ENCODE results near the gene SLFN14.
A peak's percentile ranks its signal among the peaks of the same experiment; 100 is the strongest.

Gene SLFN14

DNA sequence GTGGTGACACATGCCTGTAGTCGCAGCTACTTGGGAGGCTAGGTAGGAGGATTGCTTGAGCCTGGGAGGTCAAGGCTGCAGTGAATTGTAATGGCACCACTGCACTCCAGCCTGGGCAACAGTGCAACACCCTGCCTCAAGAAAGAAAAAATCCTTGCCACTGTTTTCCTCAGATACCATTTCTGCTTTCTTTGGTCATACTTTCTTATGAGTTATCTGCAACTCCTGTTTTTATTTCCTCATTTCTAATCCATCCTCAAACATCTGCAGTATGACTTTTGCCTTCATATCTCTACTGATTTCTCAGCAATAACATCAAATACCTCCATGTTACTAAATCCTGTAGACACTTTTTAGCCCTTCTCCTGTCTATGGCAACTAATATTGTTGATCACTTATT lies 23.4 kb upstream of the SLFN14 start:
- Histone ChIP-seq H3K36me3 (ENCODE audit: control insufficient read depth in 2 of 2, insufficient read depth in 1 of 2, low read length in 2 of 2) (no peaks in the 10 kb centered on the region), H3K27ac (ENCODE audit: extremely low read depth, low read depth, low read length) (no peak overlapping the region), H3K9me3 (ENCODE audit: control insufficient read depth, insufficient read depth, low read depth, low read length) (no peaks in the 10 kb centered on the region), H3K4me3 (ENCODE audit: low read depth, low read length) (no peak overlapping the region), H3K4me1 (ENCODE audit: control insufficient read depth, insufficient read depth, low read length) (peaks cover 11% of the 10 kb centered on the region; the same call in 1 of the 2 replicates)
- no peak for TF ChIP-seq ZBTB21 (tag by site-specific recombination; IDR thresholded peaks at IDR 0.05)
- TF ChIP-seq ZNF660 (tag by site-specific recombination; IDR thresholded peaks at IDR 0.05), result no peak
- no peak for TF ChIP-seq ZNF239 (tag by site-specific recombination; IDR thresholded peaks at IDR 0.05)
- TF ChIP-seq ZNF610 (tag by site-specific recombination; IDR thresholded peaks at IDR 0.05; ENCODE audit: borderline replicate concordance), result no peak
- no peak for TF ChIP-seq ZFP69B (tag by site-specific recombination; IDR thresholded peaks at IDR 0.05)
- no peak for TF ChIP-seq TCF7L2 (IDR thresholded peaks at IDR 0.05; ENCODE audit: borderline replicate concordance, low read depth, low read length)
- TF ChIP-seq ZNF664 (tag by site-specific recombination; IDR thresholded peaks at IDR 0.05), result no peak
- TF ChIP-seq ZNF776 (tag by site-specific recombination; IDR thresholded peaks at IDR 0.05; ENCODE audit: borderline replicate concordance), result no peak
- no peak for TF ChIP-seq RBAK (tag by site-specific recombination; IDR thresholded peaks at IDR 0.05)
- no peak for TF ChIP-seq ZNF423 (tag by site-specific recombination; IDR thresholded peaks at IDR 0.05)
- no peak for TF ChIP-seq ZNF362 (tag by site-specific recombination; IDR thresholded peaks at IDR 0.05)
- TF ChIP-seq GFI1B (tag by site-specific recombination; IDR thresholded peaks at IDR 0.05), result no peak
- TF ChIP-seq ZNF138 (tag by site-specific recombination; IDR thresholded peaks at IDR 0.05; ENCODE audit: borderline replicate concordance), result no peak
- TF ChIP-seq KLF10 (tag by site-specific recombination; IDR thresholded peaks at IDR 0.05), result no peak
- TF ChIP-seq ZEB2 (tag by site-specific recombination; IDR thresholded peaks at IDR 0.05), result no peak
- CTCF ChIA-PET, result interaction anchor here (0.6 kb wide), 1 partner anchor 47 kb away, joined by 3 read pairs; the partner anchor contains the start of gene SLFN12L
- POLR2A ChIA-PET, result no interaction called here

GRCh38 chr17:35578929-35579432 lies 18.4 kb upstream of the SLFN14 start:
- H3K4me3 ChIP-seq (ENCODE audit: low read depth, low read length), result peak overlapping the region; percentile 88
- no peaks in the 10 kb centered on the region for H3K9me3 ChIP-seq (ENCODE audit: control insufficient read depth, insufficient read depth, low read depth, low read length)
- TF ChIP-seq ZFHX2 (tag by site-specific recombination; conservative IDR thresholded peaks at IDR 0.05) (peak; percentile 44; the same call in 1 of the 2 replicates), INSM2 (tag by site-specific recombination; IDR thresholded peaks at IDR 0.05) (no peak), SP3 (tag by site-specific recombination; IDR thresholded peaks at IDR 0.05) (no peak), ZBTB48 (tag by site-specific recombination; IDR thresholded peaks at IDR 0.05) (peak; percentile 99)
- H3K4me1 ChIP-seq (ENCODE audit: control insufficient read depth, insufficient read depth, low read length), result peaks cover 5% of the 10 kb centered on the region; the same call in 1 of the 2 replicates
- ChIA-PET POLR2A (interaction anchor here (0.5 to 4.5 kb wide), 22 partner anchors 8 to 1111 kb away, joined by 3 to 66 read pairs (median 4); partner anchors contain the start of genes AP2B1, CCT6B, RASL10B and SLFN11), CTCF (interaction anchor here (0.6 to 2.2 kb wide), 13 partner anchors 8 to 328 kb away, joined by 3 to 7 read pairs (median 4); partner anchors contain the start of gene AP2B1)
- H3K36me3 ChIP-seq (ENCODE audit: control insufficient read depth in 2 of 2, insufficient read depth in 1 of 2, low read length in 2 of 2), result peaks cover 20 to 28% of the 10 kb centered on the region in 2 experiments
- peak overlapping the region; percentile 91 for H3K27ac ChIP-seq (ENCODE audit: extremely low read depth, low read depth, low read length)
